Gastrocnemius medialis (tissue), 4 donors: Measurements from ENCODE around the gene FOXI3.
"Not testable (repeated sequence)": the region's sequence is repeated elsewhere in the genome, so short reads cannot be mapped to it uniquely, and the experiment has no call there.

ENCODE experiments used
- CTCF ChIP-seq, 5 experiments: fragments of 450-650 bp in 3 of 5; fragments of 200-600 bp in 2 of 5; sonication (generic) in 2 of 5; IDR thresholded peaks in 4 of 5; conservative IDR thresholded peaks in 1 of 5; 1 replicate in 4 of 5; 2 replicates in 1 of 5; pipeline ENCODE4 v1.5.1; 2016 to 2019; ENCODE audit warnings: antibody characterized with exemption in 5 of 5, mild to moderate bottlenecking in 3 of 5, moderate library complexity in 3 of 5
- POLR2A ChIP-seq, 2 donors: fragments of 450-650 bp; IDR thresholded peaks; one replicate each; pipeline ENCODE4 v1.6.1; 2017; ENCODE audit warnings: antibody characterized with exemption in 2 of 2, mild to moderate bottlenecking in 2 of 2, moderate library complexity in 2 of 2

- not testable (repeated sequence) for TF ChIP-seq CTCF (IDR thresholded peaks at IDR 0.05 in 4 of 5, conservative IDR thresholded peaks at IDR 0.05 in 1 of 5); POLR2A (IDR thresholded peaks at IDR 0.05)
Measured at GRCh38 chr2:88408870-88409269, 43.6 kb downstream of the FOXI3 start.
